ENCODE measurements around the gene PGC. TPM values are rescaled to one million over a fixed set of nuclear protein-coding genes. Genes with fewer than 3 reads are reported as not detected.

Gene PGC
- total RNA-seq, 3 donors from 2014 or later, result 3.2 TPM; not detected in 2

DNA sequence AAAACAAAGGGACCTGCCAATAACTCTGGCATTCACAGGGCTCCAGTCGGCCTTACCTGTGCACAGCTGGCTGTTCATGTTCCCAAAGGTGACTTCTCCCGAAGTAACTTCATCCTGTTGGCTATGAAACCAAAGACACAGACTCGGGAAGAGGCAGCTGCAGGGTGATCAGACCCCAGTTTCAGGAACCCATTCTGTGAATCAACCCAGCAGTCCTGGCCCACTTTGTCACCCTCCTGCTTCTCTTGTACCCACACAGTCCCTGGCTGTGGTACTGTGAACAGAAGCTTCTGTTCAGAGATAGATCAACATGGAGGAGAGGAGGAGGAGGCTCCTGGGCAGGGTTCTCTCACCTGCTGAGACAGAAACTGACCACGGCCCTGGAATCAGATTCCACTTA, 8.7 kb upstream of the PGC start:
- no peaks in the 10 kb centered on the region for H3K9me3 ChIP-seq
- no peaks in the 10 kb centered on the region for H3K4me1 ChIP-seq
- intact Hi-C loops (cut with DNase I; ENCODE audit: low total_unique reads), result no loop called here
- H3K27ac ChIP-seq, result no peak overlapping the region
- no peaks in the 10 kb centered on the region for H3K36me3 ChIP-seq
- H3K27me3 ChIP-seq, result no peaks in the 10 kb centered on the region
- H3K4me3 ChIP-seq, result no peak overlapping the region
- no peak for DNase-seq (ENCODE audit: low spot score in 2 of 2)
- TF ChIP-seq CTCF (IDR thresholded peaks at IDR 0.05) (no peak), POLR2A (IDR thresholded peaks at IDR 0.05) (no peak), POLR2AphosphoS5 (IDR thresholded peaks at IDR 0.05) (no peak)

- no peaks in the 10 kb centered on the region for H3K9me3 ChIP-seq
- intact Hi-C loops (cut with DNase I; ENCODE audit: low total_unique reads), result no loop called here
- TF ChIP-seq POLR2A (IDR thresholded peaks at IDR 0.05) (no peak), POLR2AphosphoS5 (IDR thresholded peaks at IDR 0.05) (no peak), CTCF (IDR thresholded peaks at IDR 0.05) (no peak)
- no peak overlapping the region for H3K27ac ChIP-seq
- H3K4me3 ChIP-seq, result no peak overlapping the region
- H3K36me3 ChIP-seq, result no peaks in the 10 kb centered on the region
- H3K4me1 ChIP-seq, result no peaks in the 10 kb centered on the region
- DNase-seq (ENCODE audit: low spot score in 2 of 2), result no peak
- no peaks in the 10 kb centered on the region for H3K27me3 ChIP-seq
Observed at GRCh38 chr6:41750374-41750773, 3.2 kb upstream of the PGC start.

DNA sequence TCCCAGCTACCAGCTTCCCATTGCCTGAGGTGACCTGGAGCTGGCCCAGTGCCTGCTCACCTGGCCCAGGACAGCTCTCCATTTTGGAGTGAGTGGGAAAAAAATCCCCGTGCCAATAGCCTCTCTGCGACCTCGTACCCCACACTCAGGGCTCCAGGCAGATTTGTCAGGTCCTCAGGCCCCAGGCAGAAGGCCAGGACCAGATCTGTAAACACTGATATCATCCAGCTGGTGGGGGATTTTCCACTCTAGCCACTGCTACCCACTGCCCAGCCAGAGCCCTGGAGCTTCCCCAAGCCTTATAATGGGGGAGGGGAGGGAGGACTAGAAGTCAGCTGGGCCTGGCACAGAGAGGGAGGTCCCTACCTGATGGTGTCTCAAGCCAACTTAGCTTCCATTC, 1.3 kb upstream of the PGC start:
- no peak overlapping the region for H3K27ac ChIP-seq
- intact Hi-C loops (cut with DNase I; ENCODE audit: low total_unique reads), result no loop called here
- TF ChIP-seq CTCF (IDR thresholded peaks at IDR 0.05) (no peak), POLR2A (IDR thresholded peaks at IDR 0.05) (no peak), POLR2AphosphoS5 (IDR thresholded peaks at IDR 0.05) (no peak)

GRCh38 chr6:41748102-41748477, 893 bp upstream of the PGC start:
- no peaks in the 10 kb centered on the region for H3K36me3 ChIP-seq
- DNase-seq (ENCODE audit: low spot score in 2 of 2), result no peak
- H3K27me3 ChIP-seq, result no peaks in the 10 kb centered on the region
- no peak overlapping the region for H3K4me3 ChIP-seq
- no peaks in the 10 kb centered on the region for H3K9me3 ChIP-seq
- no peak for TF ChIP-seq POLR2AphosphoS5 (IDR thresholded peaks at IDR 0.05)
- no peak for TF ChIP-seq POLR2A (IDR thresholded peaks at IDR 0.05)
- TF ChIP-seq CTCF (IDR thresholded peaks at IDR 0.05), result no peak
- no peak overlapping the region for H3K27ac ChIP-seq
- H3K4me1 ChIP-seq, result no peaks in the 10 kb centered on the region
- intact Hi-C loops (cut with DNase I; ENCODE audit: low total_unique reads), result no loop called here

More for the DNA sequence above, 1.3 kb upstream of the PGC start:
- Histone ChIP-seq H3K36me3 (no peaks in the 10 kb centered on the region), H3K4me3 (no peak overlapping the region), H3K27me3 (no peaks in the 10 kb centered on the region), H3K4me1 (no peaks in the 10 kb centered on the region), H3K9me3 (no peaks in the 10 kb centered on the region)
- no peak for DNase-seq (ENCODE audit: low spot score in 2 of 2)

DNA sequence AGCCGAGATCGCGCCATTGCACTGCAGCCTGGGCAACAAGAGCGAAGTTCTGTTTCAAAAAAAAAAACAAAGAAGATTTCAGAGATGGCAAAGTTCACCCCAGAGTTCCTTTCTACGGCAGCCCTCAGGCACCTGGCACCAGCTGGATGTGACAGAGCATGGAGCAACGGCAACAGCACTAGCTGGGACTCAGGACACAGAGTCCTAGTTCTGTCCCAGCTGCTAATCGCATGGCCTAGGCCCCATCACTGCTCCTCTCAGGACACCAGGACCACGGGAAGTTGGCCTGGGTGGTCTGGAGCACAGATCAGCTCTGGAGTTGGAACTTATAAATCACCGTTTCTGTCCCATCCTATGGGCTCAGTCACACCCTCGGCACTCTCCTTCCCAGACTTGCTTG, 1.1 kb downstream of the PGC start:
- no peak for TF ChIP-seq POLR2A (IDR thresholded peaks at IDR 0.05)
- no peak for TF ChIP-seq POLR2AphosphoS5 (IDR thresholded peaks at IDR 0.05)
- H3K36me3 ChIP-seq, result no peaks in the 10 kb centered on the region
- H3K27ac ChIP-seq, result no peak overlapping the region
- intact Hi-C loops (cut with DNase I; ENCODE audit: low total_unique reads), result no loop called here
- H3K4me3 ChIP-seq, result no peak overlapping the region
- DNase-seq (ENCODE audit: low spot score in 2 of 2), result no peak
- H3K9me3 ChIP-seq, result no peaks in the 10 kb centered on the region
- H3K4me1 ChIP-seq, result no peaks in the 10 kb centered on the region
- no peaks in the 10 kb centered on the region for H3K27me3 ChIP-seq

GRCh38 chr6:41744236-41744787, 2.9 kb downstream of the PGC start:
- Histone ChIP-seq H3K36me3 (no peaks in the 10 kb centered on the region), H3K4me3 (no peak overlapping the region), H3K4me1 (no peaks in the 10 kb centered on the region), H3K27ac (no peak overlapping the region), H3K9me3 (no peaks in the 10 kb centered on the region), H3K27me3 (no peaks in the 10 kb centered on the region)
- intact Hi-C loops (cut with DNase I; ENCODE audit: low total_unique reads), result no loop called here
- no peak for TF ChIP-seq POLR2AphosphoS5 (IDR thresholded peaks at IDR 0.05)
- TF ChIP-seq POLR2A (IDR thresholded peaks at IDR 0.05), result no peak
- no peak for TF ChIP-seq CTCF (IDR thresholded peaks at IDR 0.05)
- DNase-seq (ENCODE audit: low spot score in 2 of 2), result no peak
